SU-DHL-6 (cell line): Measurements from ENCODE around the gene MS4A1.

Experiments
- EZH2phosphoT487 ChIP-seq: fragments of 200-600 bp; sonication (generic), shearing (Covaris generic); conservative IDR thresholded peaks from 2 replicates; pipeline ENCODE4 v1.6.1; 2018; ENCODE audit warnings: mild to moderate bottlenecking, antibody characterized with exemption, low read length, moderate library complexity, mixed read lengths
- TF ChIP-seq, protein P1 (sequence below): fragments of 200-600 bp; sonication (generic); IDR thresholded peaks from one replicate; pipeline ENCODE4 v1.5.1; 2017; ENCODE audit warnings: antibody characterized with exemption, mild to moderate bottlenecking, low read length, moderate library complexity; ENCODE audit not compliant: insufficient read depth, poor library complexity, severe bottlenecking

DNA sequence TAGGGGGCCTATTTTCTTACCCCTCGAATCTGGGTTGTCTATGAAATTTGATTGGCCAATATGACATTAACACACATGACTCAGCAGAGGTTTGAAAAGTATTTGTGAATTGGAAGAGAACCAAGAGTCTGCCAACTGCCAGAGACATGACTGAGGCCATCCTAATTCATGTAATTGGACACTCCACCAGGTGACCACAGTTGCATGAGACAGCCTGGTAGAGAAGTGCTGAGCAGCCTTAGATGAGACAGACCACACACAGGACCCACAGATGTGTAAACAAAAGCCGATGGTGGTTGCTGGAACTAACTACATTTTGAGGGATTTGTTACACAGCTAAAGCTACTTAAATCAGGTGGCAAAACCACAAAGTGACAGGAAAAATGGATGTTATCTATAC, 27.1 kb upstream of the MS4A1 start:
- TF ChIP-seq, protein P1, sequence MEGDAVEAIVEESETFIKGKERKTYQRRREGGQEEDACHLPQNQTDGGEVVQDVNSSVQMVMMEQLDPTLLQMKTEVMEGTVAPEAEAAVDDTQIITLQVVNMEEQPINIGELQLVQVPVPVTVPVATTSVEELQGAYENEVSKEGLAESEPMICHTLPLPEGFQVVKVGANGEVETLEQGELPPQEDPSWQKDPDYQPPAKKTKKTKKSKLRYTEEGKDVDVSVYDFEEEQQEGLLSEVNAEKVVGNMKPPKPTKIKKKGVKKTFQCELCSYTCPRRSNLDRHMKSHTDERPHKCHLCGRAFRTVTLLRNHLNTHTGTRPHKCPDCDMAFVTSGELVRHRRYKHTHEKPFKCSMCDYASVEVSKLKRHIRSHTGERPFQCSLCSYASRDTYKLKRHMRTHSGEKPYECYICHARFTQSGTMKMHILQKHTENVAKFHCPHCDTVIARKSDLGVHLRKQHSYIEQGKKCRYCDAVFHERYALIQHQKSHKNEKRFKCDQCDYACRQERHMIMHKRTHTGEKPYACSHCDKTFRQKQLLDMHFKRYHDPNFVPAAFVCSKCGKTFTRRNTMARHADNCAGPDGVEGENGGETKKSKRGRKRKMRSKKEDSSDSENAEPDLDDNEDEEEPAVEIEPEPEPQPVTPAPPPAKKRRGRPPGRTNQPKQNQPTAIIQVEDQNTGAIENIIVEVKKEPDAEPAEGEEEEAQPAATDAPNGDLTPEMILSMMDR, result no peak
- no peak for TF ChIP-seq EZH2phosphoT487
